Testis (tissue), 3 donors: ENCODE measurements around the gene ZBTB4. TPM values are rescaled to one million over a fixed set of nuclear protein-coding genes. Genes with fewer than 3 reads are reported as not detected.
"Not testable (repeated sequence)": the region's sequence is repeated elsewhere in the genome, so short reads cannot be mapped to it uniquely, and the experiment has no call there.

Experiments used
- DNase-seq: peaks from one replicate; pipeline ENCODE4 v3.0.0-alpha.2; 2019
- H3K27ac ChIP-seq, 2 donors: fragments of 200-600 bp; sonication (generic); one replicate each; pipeline ENCODE4 v1.5.1; 2019
- H3K27me3 ChIP-seq: fragments of 200-600 bp; sonication (generic); one replicate; pipeline ENCODE4 v1.5.1; 2019
- H3K36me3 ChIP-seq: fragments of 200-600 bp; sonication (generic); one replicate; pipeline ENCODE4 v1.5.1; 2017; ENCODE audit warnings: low read depth; ENCODE audit errors: missing control alignments
- H3K4me1 ChIP-seq: fragments of 200-600 bp; sonication (generic); one replicate; pipeline ENCODE4 v1.5.1; 2019
- H3K4me3 ChIP-seq, 2 donors: fragments of 200-600 bp; sonication (generic); one replicate each; pipeline ENCODE4 v1.5.1; 2017 to 2019
- H3K9me3 ChIP-seq: fragments of 200-600 bp; sonication (generic); one replicate; pipeline ENCODE4 v1.5.1; 2017
- CTCF ChIP-seq, 3 experiments: fragments of 450-650 bp in 2 of 3; fragments of 200-600 bp in 1 of 3; sonication (generic) in 1 of 3; IDR thresholded peaks; one replicate each; pipeline ENCODE4 v1.5.1; 2016 to 2019; ENCODE audit warnings: antibody characterized with exemption in 3 of 3, mild to moderate bottlenecking in 2 of 3, moderate library complexity in 1 of 3
- POLR2A ChIP-seq: fragments of 450-650 bp; IDR thresholded peaks from one replicate; pipeline ENCODE4 v1.6.1; 2017; ENCODE audit warnings: antibody characterized with exemption, mild to moderate bottlenecking, moderate library complexity
- WGBS, 2 donors: methylation state at CpG; one replicate each; pipeline ENCODE4 v1.1.5; 2018; 5-methylcytosine and 5-hydroxymethylcytosine counted together
- intact Hi-C: fragments of 100-400 bp; cut with DNase I; formaldehyde crosslinking; loops from one replicate; pipeline ENCODE4 v1.15.1; 2023; ENCODE audit warnings: low total_unique reads
- polyA plus RNA-seq: library from polyadenylated mRNA; stranded (reverse); fragments of 350-450 nt; fragmentation: Illumina TruSeq; extraction: RNeasy Lipid Tissue Mini Kit (QIAGEN cat#74804); gene quantifications from one replicate; pipeline ENCODE4 v1.2.3, GENCODE V29; 2014; ENCODE audit warnings: low read depth, low replicate concordance; ENCODE audit not compliant: insufficient read depth
- total RNA-seq, 2 donors: library from RNA; depleted of rRNA; stranded (reverse); fragments of >200 nt; gene quantifications; one replicate each; pipeline ENCODE4 v1.2.3, GENCODE V29; 2016

The ZBTB4 gene
- total and polyA plus RNA-seq, 3 donors from 2014 or later, result 34.0 to 43.4 (median 39.5) TPM

- Histone ChIP-seq H3K4me1 (peaks cover 42% of the 10 kb centered on the region), H3K27ac (peak overlapping the region in 1 of 2 donors; percentile 21), H3K4me3 (peak overlapping the region in 1 of 2 donors; percentile 78), H3K9me3 (no peaks in the 10 kb centered on the region), H3K36me3 (no peaks in the 10 kb centered on the region), H3K27me3 (no peaks in the 10 kb centered on the region)
- intact Hi-C loops, result no loop called here
- no peak for DNase-seq
- TF ChIP-seq CTCF (IDR thresholded peaks at IDR 0.05) (no peak), POLR2A (no peak)
- 8 to 12% methylated on average over 3 of the region's 3 CpGs for WGBS, 2 donors
Observed at GRCh38 chr17:7486181-7486580, 6.8 kb upstream of the ZBTB4 start.

GRCh38 chr17:7484919-7485377, 5.5 kb upstream of the ZBTB4 start:
- Histone ChIP-seq H3K27me3 (no peaks in the 10 kb centered on the region), H3K4me1 (peaks cover 41% of the 10 kb centered on the region), H3K36me3 (no peaks in the 10 kb centered on the region), H3K27ac (peak overlapping the region; percentile 9 to 99), H3K9me3 (no peaks in the 10 kb centered on the region), H3K4me3 (peak overlapping the region; percentile 71 to 78)
- TF ChIP-seq POLR2A (no peak), CTCF (IDR thresholded peaks at IDR 0.05) (peak in 1 of 3 experiments; percentile 3)
- WGBS, 2 donors, result 0% methylated on average over 17 to 19 of the region's 19 CpGs
- DNase-seq, result no peak
- intact Hi-C loops, result no loop called here

GRCh38 chr17:7484067-7484918, 4.9 kb upstream of the ZBTB4 start, which contains the start of gene POLR2A:
POLR2A (plus strand) TSS chr17:7484366.
- H3K4me1 ChIP-seq, result peaks cover 39% of the 10 kb centered on the region
- intact Hi-C loops, result no loop called here
- 0% methylated on average over 54 to 64 of the region's 64 CpGs for WGBS, 2 donors
- peak within 1 kb of the TSS; percentile 71 to 78 for H3K4me3 ChIP-seq
- no peaks in the 10 kb centered on the region for H3K27me3 ChIP-seq
- peak; percentile 100 for TF ChIP-seq POLR2A
- TF ChIP-seq CTCF (IDR thresholded peaks at IDR 0.05), result peak in 1 of 3 experiments; percentile 16
- peak; percentile 97 for DNase-seq
- no peaks in the 10 kb centered on the region for H3K9me3 ChIP-seq
- H3K27ac ChIP-seq, result peak within 1 kb of the TSS; percentile 98 to 99
- no peaks in the 10 kb centered on the region for H3K36me3 ChIP-seq

GRCh38 chr17:7483255-7484066, 4.0 kb upstream of the ZBTB4 start:
- no peaks in the 10 kb centered on the region for H3K27me3 ChIP-seq
- TF ChIP-seq CTCF (IDR thresholded peaks at IDR 0.05), result no peak
- TF ChIP-seq POLR2A, result peak; percentile 42
- H3K9me3 ChIP-seq, result no peaks in the 10 kb centered on the region
- no peaks in the 10 kb centered on the region for H3K36me3 ChIP-seq
- peak overlapping the region; percentile 98 to 99 for H3K27ac ChIP-seq
- peaks cover 31% of the 10 kb centered on the region for H3K4me1 ChIP-seq
- intact Hi-C loops, result no loop called here
- DNase-seq, result peak; percentile 97
- 0 to 1% methylated on average over 27 to 37 of the region's 38 CpGs for WGBS, 2 donors
- peak overlapping the region; percentile 71 to 78 for H3K4me3 ChIP-seq

- DNase-seq, H3K36me3 ChIP-seq, H3K9me3 ChIP-seq, intact Hi-C loops, H3K27me3 ChIP-seq: not testable (repeated sequence)
- Histone ChIP-seq H3K4me1 (peaks cover 29% of the 10 kb centered on the region), H3K4me3 (peak overlapping the region; percentile 71 to 78), H3K27ac (peak overlapping the region; percentile 98 to 99)
- WGBS, 2 donors, result 50 to 51% methylated on average over 4 to 6 of the region's 6 CpGs
Observed at GRCh38 chr17:7482742-7483088, 3.3 kb upstream of the ZBTB4 start.

GRCh38 chr17:7481842-7482741, 2.7 kb upstream of the ZBTB4 start:
- DNase-seq, H3K36me3 ChIP-seq, H3K9me3 ChIP-seq, H3K27me3 ChIP-seq, H3K4me3 ChIP-seq, intact Hi-C loops: not testable (repeated sequence)
- Histone ChIP-seq H3K4me1 (peaks cover 28% of the 10 kb centered on the region), H3K27ac (peak overlapping the region; percentile 34 to 99)
- 83 to 88% methylated on average over 26 to 31 of the region's 31 CpGs for WGBS, 2 donors

- H3K36me3 ChIP-seq, H3K27me3 ChIP-seq, intact Hi-C loops, DNase-seq, H3K9me3 ChIP-seq: not testable (repeated sequence)
- H3K4me1 ChIP-seq, result peaks cover 28% of the 10 kb centered on the region
- WGBS, 2 donors, result 83 to 96% methylated on average over 4 of the region's 4 CpGs
- peak within 1 kb of the TSS; percentile 88 to 100 for H3K27ac ChIP-seq
- peak within 1 kb of the TSS in 1 of 2 donors; percentile 95 for H3K4me3 ChIP-seq
Observed at GRCh38 chr17:7481275-7481674, 1.8 kb upstream of the ZBTB4 start, which contains the start of gene SLC35G6. SLC35G6 (plus strand) TSS chr17:7481446; CDS start chr17:7481517, 71 bp downstream.
